HG02981 (cell line): ENCODE data around the gene EZH1.
"Not testable (repeated sequence)": the region's sequence is repeated elsewhere in the genome, so short reads cannot be mapped to it uniquely, and the experiment has no call there.

Experiments
- ATAC-seq: cut with Tn5 transposase; IDR thresholded peaks from one replicate; pipeline ENCODE4 v1.9.1; 2021; ENCODE audit warnings: mild to moderate bottlenecking, moderate library complexity; ENCODE audit not compliant: unreplicated experiment

The EZH1 gene

DNA sequence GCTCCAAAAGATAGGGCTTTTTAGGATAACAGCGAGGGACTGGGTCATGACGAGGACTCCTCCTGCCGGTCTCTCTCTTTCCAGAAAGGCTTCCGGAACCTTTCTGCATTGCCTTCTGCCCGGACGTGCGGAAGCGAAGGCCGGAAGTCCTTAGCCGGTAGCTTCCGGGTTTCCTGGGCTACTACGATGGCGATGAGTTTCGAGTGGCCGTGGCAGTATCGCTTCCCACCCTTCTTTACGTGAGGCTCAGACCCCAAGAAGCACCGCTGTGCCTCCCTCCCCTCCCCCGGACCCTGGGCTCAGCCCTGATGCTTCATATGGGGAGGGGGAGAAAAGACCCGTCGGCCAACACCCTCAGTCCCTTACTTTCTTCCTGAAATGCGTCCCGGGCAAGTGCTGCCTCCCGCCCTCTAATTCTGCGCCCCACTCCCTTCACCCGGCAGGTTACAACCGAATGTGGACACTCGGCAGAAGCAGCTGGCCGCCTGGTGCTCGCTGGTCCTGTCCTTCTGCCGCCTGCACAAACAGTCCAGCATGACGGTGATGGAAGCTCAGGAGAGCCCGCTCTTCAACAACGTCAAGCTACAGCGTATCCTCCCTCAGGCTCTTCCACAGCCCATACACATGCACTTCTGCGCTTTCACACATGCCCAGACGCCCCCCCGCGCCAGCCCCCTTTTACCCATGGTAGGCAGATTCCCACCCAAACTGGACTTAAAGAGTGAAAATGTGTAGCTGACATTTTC, 28.6 kb upstream of the EZH1 start, which contains the start of gene VPS25:
Gene VPS25 (plus strand): TSS at position 160 of the 746 bp plus-strand sequence. CDS start 27 bp downstream, at position 187.
- peak; percentile 71 for ATAC-seq

- no peak for ATAC-seq
Measured at GRCh38 chr17:42772945-42773289, 28.1 kb upstream of the EZH1 start.

- not testable (repeated sequence) for ATAC-seq
Measured at GRCh38 chr17:42769964-42770363, 25.1 kb upstream of the EZH1 start.

DNA sequence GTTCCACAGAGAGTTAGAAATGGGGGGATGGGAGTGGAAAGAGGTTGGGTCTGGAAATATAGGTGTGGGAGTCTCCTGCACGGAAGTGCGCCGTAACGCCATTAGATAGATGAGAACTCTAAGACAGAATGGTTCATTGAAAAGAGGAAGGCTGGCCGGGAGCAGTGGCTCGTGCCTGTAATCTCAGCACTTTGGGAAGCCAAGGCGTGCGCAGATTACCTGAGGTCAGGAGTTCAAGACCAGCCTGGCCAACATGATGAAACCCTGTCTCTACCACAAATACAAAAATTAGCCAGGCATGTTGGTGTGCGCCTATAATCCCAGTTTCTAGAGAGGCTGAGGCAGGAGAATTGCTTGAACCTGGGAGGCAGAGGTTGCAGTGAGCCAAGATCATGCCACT, 23.2 kb upstream of the EZH1 start:
- not testable (repeated sequence) for ATAC-seq

- no peak for ATAC-seq
Measured at GRCh38 chr17:42767512-42767911, 22.7 kb upstream of the EZH1 start.

DNA sequence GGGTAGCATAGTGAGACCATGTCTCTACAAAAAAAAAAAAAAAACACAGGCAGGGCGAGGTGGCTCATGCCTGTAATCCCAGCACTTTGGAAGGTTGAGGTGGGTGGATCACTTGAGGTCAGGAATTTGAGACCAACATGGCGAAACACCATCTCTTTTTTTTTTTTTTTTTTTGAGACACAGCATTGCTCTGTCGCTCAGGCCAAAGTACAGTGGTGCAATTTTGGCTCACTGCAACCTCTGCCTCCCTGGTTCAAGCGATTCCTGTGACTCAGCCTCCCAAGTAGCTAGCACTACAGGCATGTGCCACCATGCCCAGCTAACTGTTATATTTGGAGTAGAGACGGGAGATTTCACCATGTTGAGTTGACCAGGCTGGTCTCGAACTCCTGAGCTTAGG, 21.3 kb upstream of the EZH1 start:
- ATAC-seq = no peak

DNA sequence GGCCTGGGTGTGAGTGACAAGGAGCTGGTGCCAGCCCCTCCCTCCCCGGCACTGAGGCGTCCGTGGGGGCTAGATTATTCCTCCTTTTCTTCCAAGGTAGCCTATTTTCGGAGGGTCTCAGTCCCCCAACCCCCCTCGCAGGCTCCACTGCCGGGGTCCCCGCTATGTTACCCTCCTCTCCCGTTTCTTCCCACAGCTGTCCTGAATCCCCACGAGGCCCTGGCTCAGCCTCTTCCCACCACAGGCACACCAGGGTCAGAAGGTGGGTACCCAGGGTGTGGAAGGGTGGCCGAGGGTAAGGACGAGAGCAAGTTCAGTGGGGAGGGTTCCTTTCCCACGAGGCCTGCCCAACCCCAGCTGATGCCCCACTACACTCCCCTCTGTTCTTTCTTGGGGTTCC, 16.8 kb upstream of the EZH1 start:
- ATAC-seq = no peak

DNA sequence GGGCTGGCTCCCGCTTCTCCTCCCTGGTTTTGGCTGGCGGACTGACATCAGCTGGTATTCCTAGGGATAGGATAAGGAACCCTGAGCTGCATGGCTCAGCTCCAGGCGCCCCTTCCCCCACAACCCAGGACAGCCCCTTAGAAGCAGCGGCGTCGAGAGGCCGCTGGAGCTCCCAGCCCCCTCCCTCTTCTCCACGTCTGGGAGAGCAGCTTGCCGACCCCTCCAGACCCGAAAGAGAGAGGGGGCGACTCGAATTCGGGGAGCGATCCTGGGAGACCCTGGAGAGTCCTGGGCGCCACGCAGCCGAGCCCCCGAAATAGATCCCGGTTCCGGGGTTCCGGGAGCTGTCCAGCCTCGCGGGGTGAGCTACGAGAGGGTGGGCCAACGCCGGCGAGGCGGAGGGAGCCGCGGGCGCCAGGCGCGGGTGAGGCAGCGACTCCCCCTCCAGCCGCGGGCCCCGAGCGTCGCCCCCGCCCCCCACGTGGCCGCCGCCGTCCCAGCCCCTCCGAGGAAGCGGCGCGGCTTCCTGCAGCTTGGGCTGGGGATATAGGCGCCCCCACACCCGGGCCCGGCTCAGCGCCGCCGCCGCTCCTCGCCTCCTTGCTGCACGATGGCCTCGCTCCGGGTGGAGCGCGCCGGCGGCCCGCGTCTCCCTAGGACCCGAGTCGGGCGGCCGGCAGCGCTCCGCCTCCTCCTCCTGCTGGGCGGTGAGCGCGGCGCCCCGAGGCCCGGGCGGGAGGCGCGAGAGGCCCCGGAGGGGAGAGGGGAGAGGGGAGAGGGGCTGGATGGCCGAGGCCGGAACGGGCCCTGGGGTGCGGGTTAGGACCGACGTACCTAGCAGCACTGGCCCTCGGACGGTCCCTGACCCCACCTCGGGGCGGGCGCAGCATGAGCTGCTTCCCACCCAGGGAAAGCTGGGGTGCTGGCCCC, 16.1 kb upstream of the EZH1 start, which contains the start of gene RAMP2:
Gene RAMP2 (plus strand): TSS at position 576 of the 930 bp plus-strand sequence. CDS start 35 bp downstream, at position 611.
- no peak for ATAC-seq

GRCh38 chr17:42759982-42760651, 15.3 kb upstream of the EZH1 start:
- no peak for ATAC-seq

DNA sequence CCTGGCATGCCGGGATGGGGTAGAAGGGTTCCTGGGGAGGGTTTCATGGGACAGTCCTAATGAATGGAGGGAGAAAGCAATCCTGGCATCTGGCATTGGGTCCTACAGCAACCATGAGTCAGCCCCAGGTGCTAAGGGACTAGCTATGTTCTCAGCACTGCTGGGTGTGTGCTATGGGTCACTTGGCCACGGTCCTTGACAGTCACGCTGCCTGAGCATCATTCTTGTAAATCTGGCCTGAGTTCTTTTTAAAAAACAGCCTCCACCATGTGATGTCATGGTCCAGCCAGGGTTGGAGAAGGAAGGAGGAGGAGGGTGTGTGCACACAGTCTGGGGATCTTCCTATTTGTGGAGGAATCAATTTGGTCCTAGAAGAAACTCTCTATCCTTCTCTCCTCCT, 9.9 kb upstream of the EZH1 start:
- no peak for ATAC-seq

DNA sequence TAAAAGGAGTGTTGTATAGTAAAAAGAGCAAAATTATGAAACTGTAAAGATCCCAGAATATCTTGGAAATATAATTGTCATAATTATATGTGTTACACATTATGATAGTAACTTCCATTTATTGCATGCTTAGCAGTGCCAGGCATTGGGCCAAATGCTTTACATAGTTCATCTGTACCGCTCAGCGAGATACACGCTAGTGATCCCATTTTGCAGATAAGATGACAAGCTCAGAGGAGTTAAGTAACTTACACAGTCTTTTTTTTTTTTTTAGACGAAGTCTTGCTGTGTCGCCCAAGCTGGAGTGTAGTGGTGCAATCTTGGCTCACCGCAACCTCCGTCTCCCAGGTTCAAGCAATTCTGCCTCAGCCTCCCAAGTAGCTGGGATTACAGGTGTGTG, 6.8 kb upstream of the EZH1 start:
- ATAC-seq = no peak

DNA sequence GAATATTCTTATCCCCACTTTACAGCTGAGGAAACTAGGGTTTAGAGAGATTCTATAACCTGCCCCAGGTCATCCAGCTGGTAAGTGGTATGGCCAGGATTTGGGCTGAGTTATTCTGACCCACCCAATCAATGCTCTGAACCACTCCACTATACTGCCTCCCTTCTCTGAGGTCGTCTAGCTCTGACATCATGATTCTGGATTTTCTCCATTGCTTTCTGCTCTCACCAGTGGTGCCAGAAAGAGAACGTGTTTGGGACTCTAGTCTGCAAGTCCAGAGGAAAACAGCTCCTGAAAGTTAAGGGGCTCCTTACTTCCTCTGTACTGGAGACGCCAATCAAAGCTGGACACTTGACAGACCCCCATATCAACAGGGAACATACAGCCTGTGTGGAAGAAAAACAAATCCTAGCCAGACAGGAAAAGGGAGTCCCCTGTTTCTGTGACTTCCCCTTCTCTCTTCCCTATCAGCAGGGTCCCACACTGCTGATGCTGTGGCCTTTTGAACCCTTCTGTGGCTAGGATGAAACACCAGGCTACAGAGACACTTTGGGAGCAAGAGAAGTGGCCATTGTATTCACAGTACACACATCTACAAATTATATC, 6.0 kb upstream of the EZH1 start:
- ATAC-seq = no peak

DNA sequence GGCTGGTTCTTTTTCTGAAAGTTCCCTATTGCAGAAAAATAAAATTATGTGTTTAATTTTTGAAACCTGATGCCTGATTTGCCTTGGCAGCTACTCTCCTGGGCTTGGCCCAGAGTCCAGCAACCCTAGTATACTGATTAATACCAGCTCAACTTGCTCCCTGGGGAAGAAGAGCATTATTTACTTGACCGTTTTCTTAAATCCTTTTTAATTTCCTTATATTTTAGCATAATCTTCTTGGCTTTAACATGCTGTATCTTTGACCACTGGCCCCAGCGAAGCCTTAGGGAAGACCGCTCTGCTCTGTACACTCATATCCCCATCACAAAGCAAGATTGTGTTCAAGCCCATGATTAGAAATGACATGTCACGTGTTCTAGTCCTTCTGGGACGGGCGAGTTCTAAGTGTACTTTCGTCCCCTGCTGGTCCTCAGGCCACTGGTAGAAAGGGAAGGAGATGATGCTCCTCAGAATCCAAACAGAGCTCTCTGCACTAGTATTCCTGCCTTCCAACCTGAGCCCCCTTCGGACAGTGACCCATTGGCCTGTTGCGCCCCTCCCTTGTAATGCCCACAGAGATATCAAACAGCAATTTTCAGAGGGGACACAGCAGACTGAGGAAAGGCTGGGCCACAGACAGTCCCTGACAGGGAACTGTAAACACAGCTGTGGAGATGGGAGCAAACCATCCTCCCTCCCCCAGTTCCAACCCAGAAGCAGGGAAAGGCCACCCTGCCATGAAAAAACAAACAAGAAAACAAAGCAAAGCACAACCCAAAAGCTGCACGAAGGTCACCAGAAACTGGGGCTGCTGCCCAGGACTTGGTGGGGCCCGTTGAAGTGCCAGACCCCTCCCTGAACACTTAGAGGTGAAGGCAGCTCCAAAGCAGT, 4.3 kb upstream of the EZH1 start:
- no peak for ATAC-seq

DNA sequence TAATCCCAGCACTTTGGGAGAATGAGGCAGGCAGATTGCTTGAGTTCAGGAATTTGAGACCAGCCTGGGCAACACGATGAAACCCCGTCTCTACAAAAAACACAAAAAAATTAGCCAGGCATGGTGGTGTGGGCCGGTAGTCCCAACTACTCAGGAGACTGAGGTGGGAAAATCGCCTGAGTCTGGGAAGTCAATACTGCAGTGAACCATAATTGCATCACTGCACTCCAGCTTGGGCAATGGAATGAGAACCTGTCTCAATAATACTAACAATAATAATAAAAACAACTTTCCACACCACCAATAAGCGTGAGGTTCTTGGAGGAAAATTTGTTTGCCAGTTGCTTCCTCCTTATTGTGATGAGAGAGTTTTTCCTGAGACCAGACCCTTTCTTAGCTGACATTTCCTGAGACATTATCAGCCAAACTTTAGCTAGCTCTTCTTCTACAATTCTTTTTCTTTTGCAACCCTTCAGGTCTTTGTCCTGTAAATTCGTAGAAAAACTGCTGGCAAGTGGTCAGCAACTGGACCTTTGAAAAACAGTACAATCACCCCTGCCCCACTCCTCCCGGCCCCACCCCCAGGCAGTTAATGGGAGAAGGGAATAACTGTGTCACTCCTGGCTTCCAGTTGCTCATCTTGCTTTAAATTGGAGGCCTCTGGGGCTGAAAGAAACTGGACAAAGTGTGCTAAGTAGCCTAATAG, 3.5 kb upstream of the EZH1 start:
- no peak for ATAC-seq

DNA sequence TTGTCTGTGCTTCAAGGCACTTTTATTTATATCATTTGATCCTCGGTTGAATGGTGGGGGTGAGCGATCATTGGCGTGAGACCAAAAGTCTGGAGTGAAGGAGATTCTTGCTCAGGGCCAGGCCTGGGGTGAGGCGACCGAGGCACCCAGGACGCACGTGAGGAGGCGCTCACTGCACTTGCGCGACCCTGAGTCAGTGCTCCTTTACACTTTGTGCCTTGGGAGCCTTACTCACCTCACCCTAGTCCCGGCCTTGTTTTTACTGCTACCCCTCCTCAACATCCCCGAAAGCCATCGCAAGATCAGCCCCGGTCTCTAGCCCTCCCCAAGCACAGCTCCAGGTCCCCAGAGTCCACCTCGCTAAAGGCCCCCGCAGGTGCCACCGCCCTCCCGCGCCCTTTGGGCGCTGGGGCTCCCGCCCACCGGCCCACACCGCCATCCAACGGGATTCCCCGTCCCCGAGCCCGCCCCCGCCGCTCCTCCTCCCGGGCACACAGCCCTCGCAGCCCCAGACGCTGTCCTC, 496 bp downstream of the EZH1 start:
- ATAC-seq = peak; percentile 41

DNA sequence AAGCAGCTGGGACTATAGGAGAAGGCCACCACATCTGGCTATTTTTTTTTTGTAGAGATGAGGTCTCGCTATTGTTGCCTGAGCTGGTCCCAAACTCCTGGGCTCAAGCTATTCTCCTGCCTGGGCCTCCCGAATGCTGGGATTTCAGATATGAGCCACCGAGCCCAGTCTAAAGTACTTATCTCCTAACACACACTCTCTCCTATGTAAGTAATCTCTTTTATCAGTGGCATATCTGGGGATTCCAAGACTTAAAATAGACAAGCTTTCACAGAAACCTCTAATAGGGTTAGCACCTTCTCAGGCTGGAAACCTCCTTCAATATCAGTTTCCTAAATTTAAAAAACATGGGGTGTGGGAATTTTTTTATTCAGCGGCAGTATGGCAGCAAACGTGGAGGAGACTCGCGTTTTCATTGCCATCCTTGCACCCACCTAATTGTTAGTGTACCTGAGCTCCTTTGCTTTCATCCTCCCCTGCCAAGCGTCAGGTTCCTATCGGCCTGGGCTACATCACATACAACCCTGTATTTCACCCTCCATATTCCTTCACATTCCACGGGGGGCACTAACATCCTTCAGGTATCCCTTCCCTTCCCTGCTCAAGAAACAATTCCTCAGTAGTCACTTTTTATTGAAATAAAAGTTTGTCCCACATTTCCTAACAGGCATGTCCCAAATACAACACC, 1.1 kb downstream of the EZH1 start:
- ATAC-seq = no peak

- ATAC-seq = not testable (repeated sequence)
Measured at GRCh38 chr17:42742916-42743315, 1.9 kb downstream of the EZH1 start.

GRCh38 chr17:42740699-42741098, 4.1 kb downstream of the EZH1 start:
- no peak for ATAC-seq
